HG02870 (cell line): ENCODE measurements around the gene MYO7B.
"Not testable (repeated sequence)": the region's sequence is repeated elsewhere in the genome, so short reads cannot be mapped to it uniquely, and the experiment has no call there.

Source experiments
- ATAC-seq: cut with Tn5 transposase; IDR thresholded peaks from one replicate; pipeline ENCODE4 v1.9.1; 2021; ENCODE audit warnings: mild to moderate bottlenecking, moderate library complexity; ENCODE audit not compliant: unreplicated experiment

MYO7B gene

DNA sequence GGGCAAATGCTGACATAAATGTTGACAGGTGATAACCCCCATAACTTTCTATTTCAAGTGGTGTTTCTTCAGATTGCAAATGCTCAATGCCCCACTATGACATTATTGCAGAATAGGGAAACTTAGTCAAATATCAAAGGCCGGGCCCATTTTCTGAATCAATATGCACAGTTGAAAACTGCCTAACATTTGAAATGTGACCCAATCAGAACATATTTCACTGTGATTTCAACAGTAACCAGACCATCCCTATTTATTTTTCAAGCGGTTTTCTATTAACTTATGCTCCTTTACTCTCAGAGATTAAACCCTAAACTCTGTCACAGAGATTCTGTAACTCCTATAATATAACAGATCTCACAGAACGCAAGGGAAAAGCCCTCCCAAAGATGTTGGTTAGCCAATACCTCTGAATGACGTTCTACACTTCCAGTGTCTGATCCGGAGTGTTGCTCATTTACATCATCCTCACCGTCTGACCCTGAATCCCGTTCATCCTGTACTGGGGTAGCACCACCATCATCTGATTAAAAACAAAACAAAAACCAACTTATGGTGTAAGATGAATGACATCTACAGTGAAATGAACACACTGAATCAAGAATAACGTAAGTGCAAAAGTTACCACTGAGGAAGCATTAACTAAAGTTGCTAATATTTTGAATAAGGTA is 12.1 kb upstream of the MYO7B start:
- ATAC-seq: no peak

DNA sequence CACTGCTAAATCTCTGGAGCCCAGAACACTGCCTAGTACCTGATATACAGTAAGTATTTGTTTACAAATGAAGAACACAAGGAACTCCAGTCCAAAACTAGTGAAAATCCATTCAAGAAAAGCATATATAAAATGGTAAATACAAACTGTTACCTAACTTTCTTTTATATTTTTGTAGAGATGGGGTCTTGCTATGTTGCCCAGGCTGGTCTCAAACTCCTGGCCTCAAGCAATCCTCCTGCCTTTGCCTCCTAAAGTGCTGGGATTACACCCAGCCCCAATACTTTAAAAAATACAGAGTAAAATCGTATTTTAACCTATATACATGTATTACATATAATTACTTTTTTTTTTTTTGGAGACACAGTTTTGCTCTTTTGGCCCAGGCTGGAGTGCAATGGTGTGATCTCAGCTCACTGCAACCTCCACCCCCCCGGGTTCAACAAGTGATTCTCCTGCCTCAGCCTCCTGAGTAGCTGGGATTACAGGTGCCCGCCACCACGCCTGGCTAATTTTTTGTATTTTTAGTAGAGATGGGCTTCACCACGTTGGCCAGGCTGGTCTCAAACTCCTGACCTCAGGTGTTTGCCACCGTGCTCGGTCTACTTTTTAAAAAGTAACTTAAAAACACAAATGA is 11.2 kb upstream of the MYO7B start:
- ATAC-seq: not testable (repeated sequence)

DNA sequence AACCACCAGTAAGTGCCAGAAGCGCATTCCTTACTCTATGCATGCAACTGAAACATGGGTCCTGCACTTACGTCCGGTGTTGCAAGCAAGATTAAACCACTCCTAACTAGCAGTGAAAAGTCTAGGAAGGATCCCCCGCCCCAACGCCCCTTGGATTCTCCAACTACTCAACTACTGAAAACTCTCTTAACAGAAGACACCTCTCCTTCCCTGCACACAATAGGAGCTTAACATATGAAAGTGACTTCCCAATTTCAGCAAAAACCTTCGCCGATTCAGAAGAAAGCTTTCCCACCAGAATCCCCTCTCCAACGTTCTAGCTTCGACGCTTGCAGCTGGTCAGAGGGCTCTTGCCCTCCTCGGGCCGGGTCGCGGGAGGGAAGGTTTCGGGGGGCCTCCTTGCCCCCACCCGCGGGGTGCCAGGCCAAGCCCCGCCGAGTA is 9.8 kb upstream of the MYO7B start:
- ATAC-seq: no peak

DNA sequence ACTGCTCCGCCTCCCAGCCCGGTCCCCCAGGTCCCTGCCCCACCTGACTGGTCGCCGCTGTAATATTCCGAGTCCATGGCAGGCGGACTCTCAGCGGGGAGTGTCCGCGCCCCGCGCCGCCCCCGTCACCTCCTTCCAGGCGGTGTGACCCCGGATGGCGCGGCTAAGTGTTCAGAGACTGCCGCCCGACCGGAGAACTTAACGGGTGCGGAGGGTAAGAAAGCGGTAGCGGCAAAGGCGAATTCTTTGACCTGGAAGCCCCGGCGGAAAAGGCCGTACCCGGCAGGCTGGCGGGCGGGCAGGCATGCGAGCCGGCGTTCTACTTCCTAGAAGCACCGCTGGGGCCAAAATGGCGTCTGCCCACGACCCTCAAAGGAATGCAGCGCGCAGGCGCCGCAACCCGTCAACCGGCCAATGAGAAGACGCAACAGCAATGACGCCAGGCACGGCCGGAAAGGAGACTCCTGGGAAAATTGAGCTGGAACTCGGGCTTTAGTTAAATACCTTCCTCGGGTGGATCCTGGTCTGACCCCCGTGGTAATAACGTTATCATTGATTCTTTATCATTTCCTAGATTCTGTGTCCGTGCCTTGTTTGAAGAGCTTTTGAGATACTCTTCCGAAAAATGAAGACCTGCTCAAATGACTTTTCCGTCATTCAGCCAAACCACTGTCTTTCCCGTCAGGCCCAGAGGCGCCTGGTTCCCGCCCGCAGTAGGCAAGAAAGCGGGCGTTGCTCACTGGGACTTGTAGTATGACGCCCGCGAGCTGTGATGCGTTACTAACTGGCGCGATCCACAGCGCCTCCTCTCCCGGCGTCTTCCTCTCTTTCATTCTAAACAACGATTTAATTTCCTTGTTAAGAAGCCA is 9.1 kb upstream of the MYO7B start, which contains the start of gene IWS1:
Gene IWS1, minus strand, starts transcription at position 358 of the 869 bp plus-strand sequence. Its CDS starts 281 bp downstream, at position 77.
- ATAC-seq: peak; percentile 88

DNA sequence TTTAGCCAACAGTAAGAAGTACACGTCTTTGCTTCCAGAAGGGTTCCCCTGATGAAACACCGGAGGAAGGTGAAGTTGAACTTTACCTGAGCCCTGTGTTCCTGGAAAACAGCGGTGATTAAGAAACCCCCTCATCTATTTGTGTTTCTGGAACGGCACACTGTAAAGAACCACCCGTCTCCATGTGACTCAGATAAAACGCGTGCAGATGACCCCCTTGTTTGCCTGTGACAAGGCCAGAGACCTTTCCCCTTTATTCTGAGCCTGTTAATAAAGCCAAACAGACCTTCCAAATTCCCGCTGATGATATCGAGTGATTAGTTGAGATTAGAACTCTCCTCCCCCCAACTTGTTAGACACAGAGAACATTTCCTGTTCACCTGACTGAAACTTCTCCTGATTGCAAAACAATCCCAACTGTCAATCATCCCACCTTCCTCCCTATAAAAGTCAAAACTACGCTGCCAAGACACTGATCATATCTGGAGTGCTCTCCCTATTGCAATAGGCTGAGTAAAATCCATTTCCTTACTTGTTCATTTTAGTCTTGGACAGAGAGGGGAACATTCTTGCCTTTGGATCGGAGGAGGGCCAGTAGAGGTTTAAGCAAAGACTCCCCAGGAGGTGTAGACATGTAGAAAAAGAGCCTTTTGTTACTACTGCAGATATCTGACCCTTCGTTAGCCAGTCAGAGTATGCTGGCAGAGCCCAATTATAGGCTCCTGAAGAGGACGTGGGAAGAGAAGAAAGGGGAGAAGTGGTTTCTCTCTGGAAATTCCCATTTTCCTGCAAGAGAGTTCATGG is 8.3 kb upstream of the MYO7B start:
- peak; percentile 9 for ATAC-seq

DNA sequence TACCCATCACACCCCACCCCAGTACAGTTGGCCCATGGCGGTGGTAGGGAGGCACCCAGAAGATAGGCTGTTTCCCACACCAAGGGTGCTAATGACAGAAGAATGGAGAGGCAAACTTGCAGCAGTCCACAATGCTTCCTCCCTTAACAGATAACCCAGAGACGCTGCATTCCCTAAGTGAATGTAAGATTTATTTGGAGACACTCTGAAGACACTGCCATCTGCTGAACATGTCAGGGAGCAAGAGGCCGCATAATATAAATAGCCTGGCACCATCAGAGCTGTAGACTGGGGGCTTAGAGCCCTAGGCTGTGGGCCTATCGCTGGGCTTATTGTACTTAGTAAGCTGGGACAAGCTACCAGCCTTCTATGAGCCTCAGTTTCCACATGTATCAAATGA is 7.0 kb upstream of the MYO7B start:
- ATAC-seq: no peak

DNA sequence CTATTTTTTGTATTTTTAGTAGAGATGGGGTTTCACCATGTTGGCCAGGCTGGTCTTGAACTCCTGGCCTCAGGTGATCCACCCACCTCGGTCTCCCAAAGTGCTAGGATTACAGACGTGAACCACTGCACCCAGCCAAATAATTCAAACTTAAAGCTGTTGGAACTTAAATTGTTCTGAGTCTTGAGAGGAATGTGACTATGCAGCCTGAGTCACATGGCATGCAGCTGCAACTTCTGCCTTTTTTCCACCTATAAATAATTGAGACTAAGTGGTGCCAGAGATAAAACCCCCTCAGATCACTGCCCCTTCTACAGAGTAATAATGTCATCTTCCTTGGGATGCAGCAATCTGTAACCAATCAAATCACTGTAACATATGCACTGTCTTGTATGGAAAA is 6.1 kb upstream of the MYO7B start:
- ATAC-seq: not testable (repeated sequence)

DNA sequence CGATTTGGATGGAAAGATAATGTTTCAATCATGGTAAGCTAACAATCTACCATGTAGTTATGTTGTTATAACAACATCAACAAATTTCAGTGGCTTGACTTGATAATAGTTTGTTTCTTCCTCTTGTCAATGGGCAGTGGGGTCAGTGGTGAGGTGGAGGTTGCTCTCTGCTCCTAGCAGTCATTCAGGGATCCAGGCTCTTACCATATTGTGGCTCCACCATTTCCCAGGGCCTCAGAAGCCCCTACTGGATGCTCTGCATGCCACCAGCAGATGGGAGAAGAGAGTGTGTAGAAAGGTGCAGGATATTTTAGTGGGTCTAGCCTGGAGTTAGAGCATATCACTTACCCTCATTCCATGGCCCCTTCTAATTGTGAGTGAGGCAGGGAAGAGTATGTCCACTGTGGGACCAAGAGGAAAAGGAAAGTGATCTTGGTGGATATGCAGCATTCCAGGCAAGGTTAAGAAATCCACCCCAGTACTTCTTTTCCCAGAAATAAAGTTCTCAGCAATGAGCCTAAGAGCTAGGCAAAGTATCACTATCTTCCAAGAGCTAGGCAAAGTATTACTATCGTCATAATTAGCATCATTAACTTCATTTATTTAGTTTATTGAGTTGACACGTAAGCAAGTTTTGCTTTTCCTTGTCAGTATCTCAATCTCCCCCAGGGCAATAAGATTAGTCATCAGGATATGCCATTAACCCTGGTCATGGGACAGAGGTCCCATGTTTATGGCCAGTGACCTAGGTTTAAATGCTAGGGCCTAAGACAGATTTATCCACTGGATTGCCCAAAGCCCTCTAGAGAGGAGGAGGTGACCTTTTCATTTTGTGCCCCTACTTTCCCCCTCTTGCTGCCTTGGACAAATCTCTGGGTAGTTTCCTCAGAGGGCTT is 5.0 kb upstream of the MYO7B start:
- ATAC-seq: no peak

DNA sequence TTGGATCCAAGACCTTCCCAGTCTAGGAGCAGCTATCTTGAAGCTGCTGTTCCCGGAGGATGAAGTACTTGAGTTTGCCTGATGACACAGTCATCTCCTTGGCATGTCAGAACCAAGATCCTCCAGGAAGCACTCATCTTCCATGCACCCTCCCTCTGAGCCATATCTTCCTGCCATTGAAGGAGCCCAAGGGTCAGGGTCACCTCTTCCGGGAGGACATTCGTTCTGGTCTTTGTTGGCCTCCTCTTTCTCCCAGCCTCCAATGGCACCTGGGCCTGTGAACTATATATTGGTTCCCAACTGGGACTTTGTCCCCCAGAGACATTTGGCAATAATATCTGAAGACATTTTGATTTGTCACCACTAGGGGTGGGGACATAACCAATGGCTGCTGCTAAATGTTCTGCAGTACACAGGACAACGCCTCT is 4.2 kb upstream of the MYO7B start:
- no peak for ATAC-seq

DNA sequence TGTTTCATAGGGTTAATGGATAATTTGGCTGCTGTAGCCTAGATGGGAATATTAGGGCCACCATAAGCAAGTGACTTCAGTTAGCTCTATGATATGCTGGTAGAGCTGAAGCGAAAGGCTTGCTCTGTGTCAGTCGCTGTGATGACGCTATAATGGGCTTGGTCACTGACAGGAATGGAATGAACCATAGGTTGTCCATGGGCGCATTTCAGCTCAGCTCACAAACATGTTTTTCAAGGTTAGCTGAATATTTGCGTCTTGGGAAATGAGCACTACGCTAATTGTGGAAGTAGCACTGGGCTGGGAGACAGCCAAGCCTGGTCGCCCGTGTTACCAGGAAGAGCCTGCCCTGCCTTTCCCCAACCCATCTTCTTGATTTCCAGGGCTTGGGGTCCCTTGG is 3.2 kb upstream of the MYO7B start:
- ATAC-seq: no peak

DNA sequence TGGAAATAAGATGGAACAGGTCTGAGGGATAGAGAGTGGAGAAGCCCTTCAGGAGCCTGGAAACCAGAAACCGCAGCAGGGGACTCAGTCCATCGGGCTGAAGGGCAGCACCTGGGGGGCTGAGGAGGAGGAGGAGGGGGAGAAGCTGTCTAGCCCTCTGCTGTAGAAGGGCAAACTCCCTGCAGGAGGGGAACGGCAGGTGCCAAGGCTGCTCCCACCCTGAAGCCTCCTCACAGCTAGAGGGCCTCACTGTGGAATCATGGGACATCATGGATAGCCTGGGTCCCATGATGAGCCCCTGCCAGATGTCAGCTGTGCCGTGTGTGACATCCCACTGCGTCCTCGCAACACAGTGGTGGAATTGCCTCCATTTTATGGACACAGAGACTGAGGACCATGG is 435 bp downstream of the MYO7B start:
- ATAC-seq: no peak

DNA sequence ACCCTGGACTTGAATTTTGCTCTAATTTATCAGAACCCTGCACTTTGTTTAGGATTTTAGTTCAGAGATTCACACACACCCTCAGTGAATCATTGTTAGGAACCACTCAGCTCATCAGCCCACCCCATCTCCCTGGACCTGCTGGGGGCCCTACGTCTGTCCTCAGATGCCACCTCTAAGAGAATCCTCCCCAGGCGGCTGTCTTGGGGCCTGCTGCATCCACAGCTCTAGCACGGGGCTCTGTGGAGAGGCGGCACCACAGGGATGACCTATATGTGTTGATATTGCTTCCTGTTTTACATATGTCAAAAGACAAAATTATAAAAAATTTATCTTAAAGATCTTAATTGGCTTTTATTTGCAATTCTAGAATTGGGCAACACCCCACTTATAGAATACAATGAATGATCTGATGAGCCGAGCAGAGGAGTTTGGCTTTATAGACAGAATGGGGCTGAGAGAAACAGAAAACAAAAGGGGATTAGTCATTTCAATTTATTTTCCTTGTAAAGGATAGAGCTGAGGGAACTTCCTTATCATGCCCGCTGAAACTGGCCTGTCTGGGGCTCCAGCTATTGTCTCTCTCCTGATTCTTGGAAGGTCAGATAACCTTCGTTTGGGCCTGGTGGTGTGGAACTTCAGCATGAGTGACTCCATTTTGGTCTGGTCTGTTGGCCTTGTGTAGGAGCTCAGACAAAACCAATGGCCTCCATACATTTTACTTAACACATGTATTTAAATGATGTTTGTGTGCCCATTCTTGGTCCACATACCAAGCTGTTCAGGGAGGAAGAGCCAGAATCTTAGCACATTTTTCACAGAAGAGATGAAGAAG is 1.4 kb downstream of the MYO7B start:
- no peak for ATAC-seq

DNA sequence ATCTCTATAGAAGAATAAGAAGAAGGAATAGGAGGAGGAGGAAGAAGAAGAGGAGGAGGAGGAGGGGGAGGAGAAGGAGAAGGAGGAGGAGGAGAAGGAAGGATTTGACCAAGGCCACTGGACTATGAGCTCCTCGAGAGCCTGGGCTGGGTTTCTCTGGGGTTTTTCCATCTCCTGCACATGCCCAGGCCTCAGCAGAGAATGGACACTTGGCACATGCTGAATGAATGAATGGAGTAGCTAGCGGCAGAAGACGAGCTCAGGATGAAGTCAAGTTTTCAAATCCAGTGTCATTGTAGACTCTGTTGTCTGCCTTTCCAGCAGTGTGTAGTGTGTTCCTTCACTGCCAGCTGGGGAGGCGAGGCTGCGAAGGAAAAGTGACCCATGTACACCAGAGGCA is 2.2 kb downstream of the MYO7B start:
- no peak for ATAC-seq

DNA sequence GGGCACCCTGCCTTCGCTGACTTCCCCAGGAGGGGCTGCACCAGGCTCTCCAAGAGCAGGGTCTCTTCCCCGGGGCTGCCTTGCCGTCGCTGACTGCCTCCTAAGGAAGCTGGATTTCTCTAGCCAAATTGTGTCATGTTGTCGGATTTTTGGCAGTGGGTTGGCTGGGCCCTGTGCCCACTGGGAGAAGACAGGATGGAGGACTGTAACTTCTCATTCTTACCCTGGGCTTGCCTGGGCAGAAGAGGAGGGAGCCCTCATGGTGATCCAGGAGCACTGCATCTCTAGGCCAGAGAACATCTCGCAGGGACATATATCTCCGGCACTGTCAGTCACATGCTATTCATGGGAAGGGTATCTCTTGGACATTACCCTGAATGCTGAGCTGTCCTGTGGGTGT is 6.3 kb downstream of the MYO7B start:
- ATAC-seq: no peak

DNA sequence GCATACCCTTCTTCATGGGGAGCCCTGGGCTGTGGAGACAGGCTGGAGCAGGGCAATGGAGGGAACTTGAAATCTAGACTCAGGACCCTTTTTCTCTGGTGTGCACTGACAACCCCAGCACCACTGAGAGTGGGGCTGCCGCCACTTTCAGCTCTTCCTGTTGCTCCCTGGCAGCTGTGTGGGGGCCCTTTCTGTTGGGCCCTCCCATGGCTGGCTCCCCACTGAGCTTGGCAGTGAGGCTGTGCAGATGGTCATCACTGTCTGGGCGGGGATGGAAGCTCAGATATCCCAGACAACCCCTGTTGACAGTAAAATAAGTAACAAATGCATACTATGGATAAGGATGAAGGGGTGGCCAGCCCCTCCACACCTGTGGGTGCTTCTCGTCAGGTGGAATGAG is 6.7 kb downstream of the MYO7B start:
- ATAC-seq: no peak

DNA sequence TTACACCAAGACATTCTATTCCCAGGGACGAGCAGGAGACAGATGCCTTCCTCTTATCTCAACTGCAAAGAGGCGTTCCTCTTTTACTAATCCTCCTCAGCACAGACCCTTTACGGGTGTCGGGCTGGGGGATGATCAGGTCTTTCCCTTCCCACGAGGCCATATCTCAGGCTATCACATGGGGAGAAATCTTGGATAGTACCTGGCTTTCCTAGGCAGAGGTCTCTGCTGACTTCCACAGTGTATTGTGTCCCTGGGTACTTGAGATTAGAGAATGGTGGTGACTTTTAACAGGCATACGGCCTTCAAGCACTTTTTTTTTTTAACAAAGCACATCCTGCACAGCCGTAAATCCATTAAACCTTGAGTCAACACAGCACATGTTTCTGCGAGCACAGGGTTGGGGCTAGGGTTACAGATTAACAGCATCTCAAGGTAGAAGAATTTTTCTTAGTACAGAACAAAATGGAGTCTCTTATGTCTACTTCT is 7.6 kb downstream of the MYO7B start:
- not testable (repeated sequence) for ATAC-seq

DNA sequence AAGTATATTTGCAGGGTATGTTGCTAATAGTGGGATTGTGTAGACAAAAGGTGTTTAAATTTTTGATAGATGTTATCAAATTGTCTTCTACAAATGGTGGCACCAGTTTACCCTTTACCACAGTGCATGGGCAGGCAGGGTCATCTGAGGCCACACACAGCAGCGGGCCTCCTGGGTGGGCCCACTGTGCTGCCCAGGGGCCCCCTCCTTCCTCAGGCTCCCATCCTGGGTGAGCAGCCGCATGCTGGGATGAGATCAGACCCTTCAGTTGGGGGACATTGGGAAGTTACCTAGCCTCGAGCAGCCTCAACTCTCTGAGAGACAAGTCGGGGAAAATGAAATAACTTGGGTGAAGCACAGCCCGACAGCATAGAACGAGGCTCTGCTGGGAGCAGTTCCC is 9.7 kb downstream of the MYO7B start:
- ATAC-seq: no peak

DNA sequence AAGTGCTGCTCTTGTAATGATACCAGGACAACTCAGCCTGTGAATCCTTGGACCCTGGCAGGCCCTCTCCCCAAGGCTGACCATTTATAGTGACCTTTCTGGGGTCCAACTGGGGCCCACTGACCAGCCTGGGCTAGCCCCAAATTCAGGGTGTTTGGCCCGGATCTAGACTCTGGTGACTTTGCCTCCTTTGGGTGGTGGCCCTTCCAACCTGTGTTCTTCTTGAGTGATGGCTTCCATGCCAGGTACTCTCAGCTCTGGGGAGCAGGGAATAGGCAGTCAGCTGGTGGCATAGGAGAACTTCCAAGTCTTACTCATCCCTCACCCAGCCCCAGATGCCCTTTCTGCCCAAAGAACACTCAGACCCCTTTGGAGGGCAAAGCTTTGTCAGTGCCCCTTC is 10.3 kb downstream of the MYO7B start:
- no peak for ATAC-seq

DNA sequence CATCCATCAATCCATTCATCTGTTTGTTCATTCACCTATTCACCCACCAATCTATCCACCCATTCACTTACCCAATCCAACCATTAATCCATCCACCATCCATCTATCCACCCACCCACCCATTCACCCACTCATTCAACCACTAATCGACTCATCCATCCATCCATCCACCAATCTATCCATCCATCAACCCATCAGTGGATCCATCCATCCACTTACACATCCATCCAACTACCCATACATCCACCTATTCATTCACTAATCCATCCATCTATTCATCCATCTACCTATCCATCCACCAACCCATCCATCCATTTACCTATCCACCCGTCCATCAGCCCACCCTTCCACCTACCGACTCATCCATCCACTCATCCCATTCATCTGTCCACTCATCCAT is 11.3 kb downstream of the MYO7B start:
- no peak for ATAC-seq
